IMR-90 (cell line): ENCODE results near the gene NOS1. TPM values are rescaled to one million over a fixed set of nuclear protein-coding genes. Genes with fewer than 3 reads are reported as not detected.

Experiments used
- ATAC-seq: fragments of 200-7000 bp; cut with Tn5 transposase; 2 replicates; pipeline ENCODE4 v1.9.1; 2020; ENCODE audit warnings: low read depth, mild to moderate bottlenecking, moderate library complexity
- BruUV-seq: library from RNA; stranded (reverse); fragments of 400-500 nt; replicated peaks from 2 replicates; lab custom pipeline; 2021; lab: Mats Ljungman, UMichigan
- CTCF ChIA-PET: fragments of 300-600 bp; formaldehyde crosslinking; extraction: SDS; loops from one replicate; lab custom pipeline; 2021; ENCODE audit warnings: antibody characterized with exemption; lab: Yijun Ruan, JAX
- POLR2A ChIA-PET: fragments of 300-600 bp; sonication (Branson Sonifier 250); formaldehyde crosslinking; loops from one replicate; lab custom pipeline; 2022; ENCODE audit warnings: antibody characterized with exemption; ENCODE audit not compliant: unreplicated experiment; lab: Charles Lee
- DNase-seq: peaks from one replicate; pipeline ENCODE4 v3.0.0; 2013
- H2AFZ ChIP-seq: replicated peaks from 2 replicates; pipeline ENCODE3; 2013; ENCODE audit warnings: low read length, mild to moderate bottlenecking; ENCODE audit not compliant: poor library complexity
- H2AK5ac ChIP-seq: 2 replicates; pipeline ENCODE4 v1.6.1; 2013; ENCODE audit warnings: low read depth, low read length, inconsistent platforms
- H2AK9ac ChIP-seq: replicated peaks from 2 replicates; pipeline ENCODE3; 2013; ENCODE audit warnings: mild to moderate bottlenecking, low read depth, low read length, moderate library complexity; ENCODE audit not compliant: poor library complexity
- H2BK120ac ChIP-seq: 2 replicates; pipeline ENCODE4 v1.6.1; 2013; ENCODE audit warnings: low read depth, low read length, inconsistent platforms
- H2BK15ac ChIP-seq: 3 replicates; pipeline ENCODE4 v1.6.1; 2013; ENCODE audit warnings: low read depth, low read length, inconsistent platforms
- H2BK20ac ChIP-seq: 2 replicates; pipeline ENCODE4 v1.6.1; 2013; ENCODE audit warnings: low read depth, mild to moderate bottlenecking, inconsistent platforms, low read length, moderate library complexity
- H2BK5ac ChIP-seq: 2 replicates; pipeline ENCODE4 v1.6.1; 2013; ENCODE audit warnings: mild to moderate bottlenecking, low read depth, low read length, inconsistent platforms; ENCODE audit not compliant: poor library complexity, severe bottlenecking
- H3K14ac ChIP-seq: replicated peaks from 2 replicates; pipeline ENCODE4 v1.6.1; 2013; ENCODE audit warnings: low read depth, low read length, inconsistent platforms
- H3K18ac ChIP-seq: 2 replicates; pipeline ENCODE4 v1.6.1; 2013; ENCODE audit warnings: low read depth, low read length, control low read depth
- H3K23ac ChIP-seq: 2 replicates; pipeline ENCODE4 v1.6.1; 2013; ENCODE audit warnings: low read depth, low read length, inconsistent platforms
- H3K27ac ChIP-seq: 2 replicates; pipeline ENCODE4 v1.5.1; 2013; ENCODE audit warnings: mild to moderate bottlenecking, control low read depth, low read length; ENCODE audit not compliant: insufficient read depth
- H3K27me3 ChIP-seq: 2 replicates; pipeline ENCODE4 v1.6.1; 2013; ENCODE audit warnings: low read length; ENCODE audit not compliant: control insufficient read depth, insufficient read depth
- H3K36me3 ChIP-seq: 2 replicates; pipeline ENCODE4 v1.6.1; 2013; ENCODE audit warnings: low read length, mixed read lengths; ENCODE audit not compliant: control insufficient read depth, insufficient read depth
- H3K4ac ChIP-seq: 2 replicates; pipeline ENCODE4 v1.6.1; 2013; ENCODE audit warnings: low read depth, low read length, inconsistent platforms
- H3K4me1 ChIP-seq: 2 replicates; pipeline ENCODE4 v1.6.1; 2013; ENCODE audit warnings: low read length, mixed read lengths; ENCODE audit not compliant: control insufficient read depth, insufficient read depth
- H3K4me2 ChIP-seq: 2 replicates; pipeline ENCODE4 v1.6.1; 2013; ENCODE audit warnings: low read depth, mild to moderate bottlenecking, control low read depth, low read length, moderate library complexity
- H3K4me3 ChIP-seq: 2 replicates; pipeline ENCODE4 v1.5.1; 2013; ENCODE audit warnings: low read depth, mild to moderate bottlenecking, control low read depth, low read length, moderate library complexity; ENCODE audit not compliant: insufficient read depth
- H3K56ac ChIP-seq: 2 replicates; pipeline ENCODE4 v1.6.1; 2013; ENCODE audit warnings: low read length, inconsistent platforms; ENCODE audit not compliant: insufficient read depth; ENCODE audit errors: extremely low read depth
- H3K79me1 ChIP-seq, 2 experiments: 2 replicates each; pipeline ENCODE4 v1.6.1; 2013; ENCODE audit warnings: low read length in 2 of 2, inconsistent platforms in 1 of 2, low read depth in 1 of 2
- H3K9ac ChIP-seq: 2 replicates; pipeline ENCODE4 v1.6.1; 2013; ENCODE audit warnings: low read depth, low read length, control low read depth
- H3K9me1 ChIP-seq: 2 replicates; pipeline ENCODE4 v1.6.1; 2013; ENCODE audit warnings: low read length, inconsistent platforms; ENCODE audit not compliant: insufficient read depth
- H3K9me3 ChIP-seq: 2 replicates; pipeline ENCODE4 v1.6.1; 2013; ENCODE audit warnings: low read length; ENCODE audit not compliant: control insufficient read depth, insufficient read depth
- H4K20me1 ChIP-seq: 2 replicates; pipeline ENCODE4 v1.6.1; 2013; ENCODE audit warnings: low read length, inconsistent platforms; ENCODE audit not compliant: insufficient read depth
- H4K5ac ChIP-seq: 2 replicates; pipeline ENCODE4 v1.6.1; 2013; ENCODE audit warnings: mild to moderate bottlenecking, low read depth, low read length, control low read depth
- H4K8ac ChIP-seq, 2 experiments: 2 replicates each; pipeline ENCODE4 v1.6.1; 2013; ENCODE audit warnings: low read depth in 2 of 2, low read length in 2 of 2, control low read depth in 1 of 2, inconsistent platforms in 1 of 2
- H4K91ac ChIP-seq: 2 replicates; pipeline ENCODE4 v1.6.1; 2013; ENCODE audit warnings: low read depth, low read length, inconsistent platforms; ENCODE audit not compliant: insufficient read depth
- SMC3 ChIP-seq: fragments of 150-350 bp; IDR thresholded peaks from 2 replicates; pipeline ENCODE4 v1.6.1; 2016; ENCODE audit warnings: low read depth, mild to moderate bottlenecking, antibody characterized with exemption, low read length, moderate library complexity
- WGBS, 2 experiments: methylation state at CpG; one replicate each; pipeline versions ENCODE4 v1.1.5 to v1.1.7; 2013; ENCODE audit warnings: missing lambda C conversion rate in 2 of 2; ENCODE audit not compliant: insufficient read length in 1 of 2; ENCODE audit errors: extremely low coverage in 2 of 2; 5-methylcytosine and 5-hydroxymethylcytosine counted together
- dilution Hi-C: fragments of 300-500 bp; cut with HindIII; formaldehyde crosslinking; loops from one replicate; pipeline ENCODE4 v1.14.3; 2018; ENCODE audit warnings: low sequenced_read_pairs; ENCODE audit not compliant: unreplicated experiment
- in situ Hi-C: fragments of 300-500 bp; cut with MboI; formaldehyde crosslinking; loops from 3 replicates; pipeline ENCODE4 v1.14.3; 2019; ENCODE audit warnings: low sequenced_read_pairs, inconsistent platforms, mixed read lengths
- intact Hi-C: fragments of 100-400 bp; cut with micrococcal nuclease; formaldehyde crosslinking; loops from 2 replicates; pipeline ENCODE4 v1.10.0; 2022
- polyA plus RNA-seq, 3 experiments: library from polyadenylated mRNA; depleted of rRNA; stranded (reverse); fragments of >200 nt; gene quantifications; 2 replicates each; pipeline ENCODE4 v1.2.3, GENCODE V29; 2012; ENCODE audit warnings: low replicate concordance in 1 of 3
- total RNA-seq: library from RNA; depleted of rRNA; stranded (reverse); fragments of >200 nt; gene quantifications from 2 replicates; pipeline ENCODE4 v1.2.3, GENCODE V29; 2012

Gene NOS1
- total and polyA plus RNA-seq, 2 of the 4 experiments (the other 2 are of a cell fraction): 0.09 TPM; not detected in 1

GRCh38 chr12:117228239-117228638 lies 133.2 kb downstream of the NOS1 start:
- H3K27me3 ChIP-seq: no peaks in the 10 kb centered on the region
- H3K4ac ChIP-seq: no peak overlapping the region
- no peaks in the 10 kb centered on the region for H3K4me1 ChIP-seq
- H2AFZ ChIP-seq: no peak overlapping the region
- H3K36me3 ChIP-seq: no peaks in the 10 kb centered on the region
- H3K23ac ChIP-seq: no peak overlapping the region
- H2AK9ac ChIP-seq: no peak overlapping the region
- no TSS peak for BruUV-seq
- in situ Hi-C loops: no loop called here
- H3K79me1 ChIP-seq: no peaks in the 10 kb centered on the region
- CTCF ChIA-PET: no interaction called here
- H4K8ac ChIP-seq: no peak overlapping the region
- no peak overlapping the region for H2AK5ac ChIP-seq
- no peak overlapping the region for H3K14ac ChIP-seq
- H4K91ac ChIP-seq: no peak overlapping the region
- H3K9me1 ChIP-seq: no peaks in the 10 kb centered on the region
- H4K5ac ChIP-seq: no peak overlapping the region
- H2BK20ac ChIP-seq: no peak overlapping the region
- no peak overlapping the region for H2BK15ac ChIP-seq
- no peak for TF ChIP-seq SMC3
- no peak overlapping the region for H2BK5ac ChIP-seq
- ATAC-seq: no peak
- no peak overlapping the region for H3K18ac ChIP-seq
- no peak overlapping the region for H3K56ac ChIP-seq
- H3K4me3 ChIP-seq: no peak overlapping the region
- peaks cover 4% of the 10 kb centered on the region; the same call in 1 of the 2 replicates for H3K9me3 ChIP-seq
- no peaks in the 10 kb centered on the region for H4K20me1 ChIP-seq
- H3K27ac ChIP-seq: no peak overlapping the region
- no peak overlapping the region for H3K9ac ChIP-seq
- WGBS, 2 experiments: 33% methylated on average over 1 of the region's 2 CpGs; no CpG with 5 or more reads in 1 of the 2 experiments
- no peak overlapping the region for H2BK120ac ChIP-seq
- H3K4me2 ChIP-seq: no peak overlapping the region
- POLR2A ChIA-PET: no interaction called here
- dilution Hi-C loops: no loop called here
- intact Hi-C loops: no loop called here
- no peak for DNase-seq
